NCI-H2029 (cell line): Measurements from ENCODE around the gene CEBPB.
"Not testable (repeated sequence)": the region's sequence is repeated elsewhere in the genome, so short reads cannot be mapped to it uniquely, and the experiment has no call there.

Source experiments
- DNase-seq: peaks from one replicate; lab custom pipeline; 2025; lab: John Stamatoyannopoulos, UW

Gene CEBPB

DNA sequence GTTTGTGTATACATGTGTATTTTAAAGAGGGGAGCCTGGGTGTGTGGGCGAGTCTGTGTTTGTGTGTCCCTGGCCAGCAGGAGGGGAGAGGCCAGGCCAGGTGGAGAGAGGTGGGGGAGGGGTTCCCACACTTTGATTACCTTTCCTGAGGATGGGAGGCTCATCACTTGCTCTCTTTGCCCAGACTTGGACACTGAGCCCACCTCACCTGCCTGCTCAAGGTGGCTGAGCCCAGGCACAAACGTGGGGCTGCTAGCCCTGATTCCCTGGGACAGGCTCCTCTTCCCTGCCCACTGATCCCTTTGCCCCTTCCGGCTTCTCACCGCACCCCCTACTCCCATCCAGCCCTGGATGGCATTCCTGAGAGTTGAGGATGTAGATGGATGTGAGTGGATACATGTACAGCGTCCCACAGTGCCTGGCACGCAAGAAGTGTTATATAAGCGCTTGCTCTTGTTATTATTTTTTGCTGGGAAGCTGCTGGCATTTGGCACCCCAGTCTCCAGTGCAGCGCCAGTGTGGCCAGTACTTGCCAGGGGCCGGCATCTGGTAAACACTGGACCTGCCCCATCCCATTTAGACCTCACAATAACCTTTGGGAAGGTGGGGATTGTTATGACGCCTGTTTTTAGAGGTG lies 2.7 kb downstream of the CEBPB start:
- DNase-seq: no peak

DNA sequence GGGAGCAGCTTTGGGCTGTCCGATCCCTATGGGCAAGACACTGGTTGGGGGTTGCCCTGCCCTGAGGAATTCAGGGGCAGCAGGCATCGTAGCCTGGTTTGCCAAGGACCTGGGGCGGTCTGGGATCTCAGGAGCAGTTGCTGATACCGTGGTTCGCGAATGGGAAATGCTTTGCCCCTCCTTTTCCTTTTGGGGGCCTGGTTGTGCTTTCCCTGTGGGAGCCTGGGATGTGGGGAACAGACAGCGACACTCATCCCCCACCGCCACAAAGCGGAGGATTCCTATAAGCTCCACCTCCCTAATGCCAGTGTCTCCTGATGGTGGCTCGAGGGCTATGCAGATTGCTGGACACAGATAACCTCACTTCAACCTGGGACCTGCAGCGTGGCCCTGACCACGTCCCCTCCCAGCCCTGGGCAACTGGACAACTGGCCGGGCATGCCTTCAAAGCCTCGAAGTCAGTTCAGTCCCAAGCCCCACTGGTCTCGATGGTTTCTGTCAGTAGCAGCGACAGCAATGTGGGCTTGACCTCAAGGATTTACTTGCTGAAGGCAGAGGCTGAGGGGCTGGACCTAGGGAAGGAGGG lies 3.3 kb downstream of the CEBPB start:
- no peak for DNase-seq

DNA sequence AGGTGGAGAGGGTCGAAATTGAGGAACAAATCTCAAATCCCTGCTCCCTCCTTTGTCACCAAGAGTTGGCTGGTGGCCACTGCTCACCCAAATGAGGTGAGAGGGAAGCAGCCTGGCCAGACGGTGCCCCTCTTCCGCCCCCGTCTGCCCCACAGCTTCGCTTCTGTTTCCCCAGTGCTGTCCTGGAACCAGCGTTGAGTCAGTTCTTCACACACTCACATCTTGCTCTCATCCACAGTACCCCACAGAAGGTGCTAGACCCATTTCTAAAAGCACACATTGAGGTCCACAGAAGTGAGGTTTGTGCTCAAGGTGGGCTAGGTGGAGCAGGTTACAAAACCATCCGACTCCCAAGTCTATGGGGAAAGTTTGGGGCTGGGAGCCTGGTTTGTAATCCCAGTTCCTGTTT lies 3.8 kb downstream of the CEBPB start:
- no peak for DNase-seq

DNA sequence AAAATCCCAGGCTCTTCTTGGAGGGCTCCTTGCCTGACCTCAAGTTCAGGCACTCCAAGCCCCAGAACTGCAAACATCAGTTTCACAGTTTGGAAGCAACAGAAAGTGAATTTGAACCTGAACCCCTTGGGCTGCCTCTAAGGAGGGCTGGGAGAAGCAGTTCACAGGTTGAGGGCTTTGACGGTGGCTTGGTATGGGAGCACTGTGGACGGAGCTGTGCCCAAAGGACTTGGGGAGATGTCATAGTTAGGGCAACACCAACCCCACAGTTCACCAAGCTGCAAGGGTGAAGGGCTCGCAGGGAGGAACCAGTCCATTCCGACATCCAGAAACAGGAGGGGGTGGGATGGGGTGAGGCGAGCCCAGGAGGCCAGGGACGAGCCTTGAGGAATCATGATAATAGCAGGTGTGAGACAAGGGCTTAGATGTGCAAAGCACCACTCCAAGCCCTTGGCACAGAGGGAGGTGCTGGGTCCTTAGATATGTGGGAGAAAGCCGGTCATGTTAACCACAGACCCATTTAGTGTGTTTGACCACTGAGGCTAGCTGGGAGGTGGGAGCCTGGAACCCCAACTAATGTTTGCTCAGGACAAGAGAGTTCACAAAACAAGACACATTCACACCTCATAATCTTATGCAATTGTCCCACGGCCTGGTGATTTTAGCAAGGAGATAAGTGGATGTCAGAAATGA lies 4.3 kb downstream of the CEBPB start:
- DNase-seq: no peak

DNA sequence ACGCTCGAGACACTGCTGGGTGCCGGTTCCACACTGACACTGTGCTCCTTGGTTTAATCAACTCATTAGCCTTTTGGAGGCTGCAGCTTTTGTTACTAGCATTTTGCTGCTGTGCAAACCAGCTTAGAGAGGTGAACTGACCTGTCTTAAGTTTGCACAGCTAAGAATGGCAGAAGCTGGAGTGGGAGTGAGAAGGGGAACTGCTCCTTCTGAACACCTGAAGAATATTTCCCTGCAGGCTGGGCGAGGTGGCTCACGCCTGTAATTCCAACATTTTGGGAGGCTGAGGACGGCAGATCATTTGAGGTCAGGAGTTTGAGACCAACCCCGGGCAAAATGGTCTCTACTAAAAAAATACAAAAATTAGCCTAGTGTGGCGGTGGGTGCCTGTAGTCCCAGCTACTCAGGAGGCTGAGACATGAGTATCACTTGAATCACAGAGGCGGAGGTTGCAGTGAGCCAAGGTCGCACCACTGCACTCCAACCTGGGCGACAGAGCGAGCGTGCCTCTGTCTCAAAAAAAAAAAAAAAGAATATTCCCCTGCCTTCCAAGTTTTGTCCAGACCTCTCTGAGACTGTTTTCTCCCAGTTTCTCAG lies 5.0 kb downstream of the CEBPB start:
- DNase-seq: no peak

DNA sequence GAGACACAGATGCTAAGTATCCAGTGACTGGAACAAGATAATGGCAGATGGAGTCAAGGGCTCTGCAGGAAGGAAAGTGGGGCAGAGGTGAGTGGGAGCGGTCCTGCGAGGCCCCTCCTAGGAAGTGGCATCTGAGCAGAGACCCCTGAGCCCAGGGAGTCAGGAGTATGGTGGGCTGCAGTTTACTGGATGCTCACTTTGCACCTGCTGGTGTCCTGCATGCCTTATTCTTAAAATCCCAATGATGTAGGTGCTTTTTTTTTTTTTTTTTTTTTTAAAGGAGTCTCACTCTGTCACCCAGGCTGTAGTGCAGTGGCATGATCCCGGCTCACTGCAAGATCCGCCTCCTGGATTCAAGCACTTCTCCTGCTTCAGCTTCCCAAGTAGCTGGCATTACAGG lies 5.6 kb downstream of the CEBPB start:
- DNase-seq: no peak

DNA sequence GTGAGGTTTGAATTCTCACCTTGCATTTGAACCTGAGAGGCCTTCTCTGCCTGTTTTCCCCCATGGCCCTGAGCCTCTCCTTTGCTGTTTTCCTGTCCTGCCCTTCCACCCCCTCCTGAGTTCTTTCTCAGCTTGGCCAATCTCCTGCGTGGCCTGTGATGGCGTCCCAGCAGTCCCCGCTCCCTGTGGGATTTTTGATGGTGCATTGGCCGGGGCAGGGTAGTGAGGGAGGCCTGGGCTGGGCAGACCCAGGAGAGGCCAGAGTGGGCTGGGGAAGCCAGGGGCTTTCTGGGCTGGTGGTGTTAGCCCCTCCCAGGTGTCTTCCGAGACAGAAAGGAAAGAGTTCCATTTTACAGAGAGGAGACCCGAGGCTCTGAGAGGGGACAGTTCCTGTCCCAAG lies 6.3 kb downstream of the CEBPB start:
- DNase-seq: no peak

DNA sequence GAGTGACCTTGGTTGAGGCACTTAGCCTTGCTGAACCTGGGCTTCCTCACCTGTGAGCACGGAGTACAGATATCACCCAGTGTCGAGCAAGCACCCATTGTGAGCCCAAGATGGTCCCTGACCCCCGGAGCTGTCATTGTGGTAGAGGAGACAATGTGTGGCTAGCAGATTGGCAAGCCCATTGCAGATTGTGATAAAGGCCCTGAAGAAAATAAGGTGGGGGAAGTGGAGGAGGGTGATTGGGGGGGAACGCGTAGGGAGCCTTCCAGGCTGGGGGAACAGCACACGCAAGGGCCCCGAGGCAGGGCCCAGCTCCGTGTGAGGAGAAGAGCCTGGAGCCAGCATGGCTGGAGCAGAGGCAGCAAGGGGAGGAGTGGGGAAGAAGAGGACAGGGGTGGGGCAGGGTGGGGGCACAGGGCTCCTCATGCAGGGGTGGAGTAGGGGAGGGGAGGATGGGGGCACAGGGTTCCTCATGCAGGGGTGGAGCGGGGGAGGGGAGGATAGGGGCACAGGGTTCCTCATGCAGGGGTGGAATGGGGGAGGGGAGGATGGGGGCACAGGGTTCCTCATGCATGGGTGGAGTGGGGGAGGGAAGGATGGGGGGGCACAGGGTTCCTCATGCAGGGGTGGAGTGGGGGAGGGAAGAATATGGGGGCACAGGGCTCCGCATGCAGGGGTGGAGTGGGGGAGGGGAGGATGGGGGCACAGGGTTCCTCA lies 7.0 kb downstream of the CEBPB start:
- no peak for DNase-seq

DNA sequence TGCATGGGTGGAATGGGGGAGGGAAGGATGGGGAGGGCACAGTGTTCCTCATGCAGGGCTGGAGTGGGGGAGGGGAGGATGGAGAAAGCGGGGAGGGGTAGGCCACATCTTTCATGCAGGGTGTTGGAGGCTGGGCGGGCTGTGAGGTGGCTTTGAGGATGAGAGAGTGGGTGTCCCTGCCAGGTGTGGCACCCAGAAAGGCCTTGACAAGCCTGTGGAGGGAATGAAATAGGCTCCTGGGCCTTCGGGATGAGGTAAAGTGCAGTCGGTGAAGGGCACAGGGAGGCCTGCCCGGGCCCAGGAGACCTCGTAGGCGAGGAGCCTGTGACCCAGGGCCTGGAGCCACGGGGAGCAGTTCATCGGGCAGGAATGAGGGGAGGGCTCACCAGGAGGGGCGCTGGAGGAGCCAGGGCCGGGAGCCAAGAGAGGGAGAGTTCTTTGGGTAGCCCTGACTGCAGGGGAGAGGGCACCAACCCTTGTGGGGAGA lies 7.6 kb downstream of the CEBPB start:
- DNase-seq: no peak

DNA sequence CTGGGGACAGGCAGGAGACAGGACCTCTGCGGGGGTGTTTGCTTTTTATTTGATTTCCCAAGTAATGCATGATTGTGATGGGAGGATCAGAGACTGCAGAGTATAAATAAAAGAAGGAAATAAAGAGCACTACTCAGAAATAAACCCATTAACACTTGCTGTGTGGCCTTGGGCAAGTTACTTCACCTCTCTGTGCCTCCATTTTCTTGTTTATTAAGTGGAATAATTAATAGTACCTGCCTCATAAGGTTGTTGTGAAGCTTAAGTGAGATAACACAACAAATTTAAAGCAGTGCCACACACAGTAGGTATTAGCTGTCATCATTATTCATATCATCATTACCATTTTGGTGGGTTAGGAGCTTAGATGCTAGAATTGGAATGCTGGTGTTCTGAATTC lies 8.1 kb downstream of the CEBPB start:
- no peak for DNase-seq

DNA sequence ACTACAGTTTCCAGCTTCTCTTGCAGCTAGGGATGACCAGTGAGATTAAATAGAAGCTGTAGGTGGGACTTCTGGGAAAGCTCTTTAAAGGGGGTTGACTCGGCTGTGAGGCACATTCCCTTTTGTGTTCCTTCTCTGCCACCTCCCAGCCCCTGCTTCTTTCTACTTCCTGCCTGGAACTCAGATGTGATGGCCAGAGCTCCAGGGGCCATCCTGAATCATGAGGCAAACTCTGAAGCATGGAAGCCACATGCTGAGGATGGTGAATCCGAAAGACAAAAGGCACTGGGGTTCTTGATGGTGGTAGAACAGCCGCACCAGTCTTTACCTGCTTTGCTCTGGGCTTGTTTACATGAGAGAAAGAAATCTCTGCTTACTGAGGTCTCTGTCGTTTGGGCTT lies 9.1 kb downstream of the CEBPB start:
- no peak for DNase-seq

DNA sequence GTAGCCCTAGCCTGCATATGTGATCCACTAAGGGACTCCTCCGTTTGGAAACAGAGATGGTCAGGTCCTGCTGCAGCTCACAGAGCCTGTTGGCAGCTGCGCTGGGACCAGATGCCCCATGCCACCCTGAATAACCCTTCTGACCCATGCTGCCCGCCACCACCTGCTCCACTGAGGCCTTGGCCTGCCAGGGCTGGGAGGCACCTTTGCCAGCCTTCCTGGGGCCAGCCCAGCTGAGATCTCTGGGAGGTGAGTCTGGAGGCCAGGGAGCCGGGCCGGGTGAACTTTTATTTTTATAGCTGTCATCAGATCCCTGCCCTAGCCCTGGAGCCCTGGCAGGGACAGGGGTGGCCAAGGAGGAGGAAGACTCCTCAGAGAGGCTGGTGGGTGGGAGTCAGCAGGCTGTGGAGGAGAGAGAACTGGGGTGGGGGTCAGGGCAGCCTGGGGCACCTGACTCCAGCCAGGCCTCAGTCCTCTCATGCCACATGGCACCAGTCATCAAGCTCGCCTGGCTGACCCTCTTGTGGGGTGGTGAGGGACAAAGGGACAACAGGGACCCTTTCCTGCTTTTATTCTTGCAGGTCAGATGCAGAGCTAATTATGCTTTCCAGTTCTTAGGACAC lies 10.0 kb downstream of the CEBPB start:
- DNase-seq: no peak

DNA sequence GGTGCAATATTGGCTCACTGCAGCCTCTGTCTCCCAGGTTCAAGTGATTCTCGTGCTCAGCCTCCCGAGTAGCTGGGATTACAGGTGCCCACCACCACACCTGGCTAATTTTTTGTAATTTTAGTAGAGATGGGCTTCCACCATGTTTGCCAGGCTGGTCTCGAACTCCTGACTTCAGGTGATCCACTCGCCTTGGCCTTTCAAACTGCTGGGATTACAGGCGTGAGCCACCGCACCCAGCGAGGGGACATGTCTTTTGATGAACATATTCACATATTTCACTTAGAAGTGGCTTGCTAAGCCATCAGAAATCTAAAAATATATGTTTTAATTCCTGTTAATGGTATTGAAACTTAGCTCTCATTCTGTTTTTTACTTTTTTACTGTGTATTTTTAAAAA lies 11.1 kb downstream of the CEBPB start:
- DNase-seq: not testable (repeated sequence)

DNA sequence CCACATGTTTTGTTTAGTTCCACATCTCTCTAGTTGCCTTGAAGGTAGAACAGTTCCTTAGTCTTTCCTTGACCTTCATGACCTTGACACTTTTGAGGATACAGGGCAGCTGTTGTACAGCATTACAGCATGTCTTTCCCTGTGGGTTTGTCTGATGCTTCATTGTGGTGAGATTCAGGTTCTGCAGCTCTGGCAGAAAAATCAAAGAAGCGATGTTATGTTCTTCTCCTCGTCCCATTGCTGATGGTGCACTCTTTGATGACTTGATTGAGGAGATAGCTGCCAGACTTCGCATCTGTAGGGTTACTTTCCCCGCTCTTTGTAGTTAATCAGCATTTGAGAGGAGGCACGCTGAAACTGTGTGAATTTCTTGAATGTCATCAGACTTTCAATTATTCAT lies 12.0 kb downstream of the CEBPB start:
- DNase-seq: no peak

DNA sequence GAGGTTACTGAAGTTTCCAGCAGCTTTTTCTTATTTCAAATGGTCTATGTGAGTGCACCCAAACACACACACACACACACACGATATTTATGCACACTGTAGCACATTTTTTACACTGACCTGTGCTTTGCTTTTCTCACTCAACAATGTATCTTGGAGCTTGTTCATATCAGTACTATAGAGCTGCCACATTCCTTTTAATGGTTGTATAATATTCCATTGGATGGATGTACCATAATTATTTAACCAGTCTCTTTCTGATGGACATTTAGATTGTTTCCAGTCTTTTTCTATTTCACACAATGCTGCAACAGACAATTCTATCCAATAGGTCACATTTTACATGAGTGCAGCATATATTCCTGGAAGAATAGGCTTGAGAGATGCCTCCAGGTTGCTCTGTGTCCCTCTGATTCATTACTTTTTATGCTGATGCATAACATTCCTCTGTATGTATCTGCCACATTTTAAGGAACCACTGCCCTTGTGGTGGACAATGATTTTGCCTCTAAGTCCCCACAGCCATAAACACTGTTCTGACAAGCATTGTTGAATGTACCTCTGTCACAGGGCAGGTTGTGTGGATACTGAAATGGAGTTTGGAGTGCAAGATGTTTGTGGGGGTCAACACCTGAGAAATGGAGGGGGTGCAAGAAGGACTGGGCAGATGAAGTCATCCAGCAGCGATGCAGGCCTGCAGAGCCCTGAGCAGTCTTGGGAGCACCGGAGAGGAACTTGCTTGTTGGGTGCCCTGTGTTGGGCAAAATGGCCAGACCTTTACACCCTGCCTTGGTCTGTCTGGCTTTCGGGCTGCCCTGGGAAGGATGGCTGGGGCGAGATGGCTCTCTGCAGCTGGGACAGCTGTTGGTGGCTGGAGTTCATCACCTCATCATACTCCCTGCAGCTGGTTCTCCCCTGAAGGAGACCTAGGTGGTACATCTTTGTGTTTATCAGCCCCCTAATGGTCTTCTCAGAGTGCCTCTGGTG lies 13.6 kb downstream of the CEBPB start:
- DNase-seq: no peak

DNA sequence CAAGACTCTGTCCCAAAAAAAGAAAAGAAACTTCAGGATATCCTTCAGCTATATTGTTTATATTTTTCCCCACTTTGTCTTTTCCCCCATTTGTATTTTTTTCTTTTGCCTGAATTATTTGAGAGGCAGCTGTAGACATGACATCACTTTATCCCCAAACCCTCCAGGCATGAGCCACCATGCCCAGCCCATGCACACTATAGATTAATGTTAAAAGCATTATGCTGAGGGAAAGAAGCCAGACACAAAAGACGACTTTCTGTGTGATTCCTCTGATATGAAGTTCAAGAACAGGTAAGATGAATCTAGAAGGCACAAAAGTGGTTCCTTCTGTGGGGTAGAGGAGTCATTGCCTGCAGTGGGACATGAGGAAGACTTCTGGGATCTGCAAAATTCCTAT lies 16.4 kb downstream of the CEBPB start:
- DNase-seq: no peak

DNA sequence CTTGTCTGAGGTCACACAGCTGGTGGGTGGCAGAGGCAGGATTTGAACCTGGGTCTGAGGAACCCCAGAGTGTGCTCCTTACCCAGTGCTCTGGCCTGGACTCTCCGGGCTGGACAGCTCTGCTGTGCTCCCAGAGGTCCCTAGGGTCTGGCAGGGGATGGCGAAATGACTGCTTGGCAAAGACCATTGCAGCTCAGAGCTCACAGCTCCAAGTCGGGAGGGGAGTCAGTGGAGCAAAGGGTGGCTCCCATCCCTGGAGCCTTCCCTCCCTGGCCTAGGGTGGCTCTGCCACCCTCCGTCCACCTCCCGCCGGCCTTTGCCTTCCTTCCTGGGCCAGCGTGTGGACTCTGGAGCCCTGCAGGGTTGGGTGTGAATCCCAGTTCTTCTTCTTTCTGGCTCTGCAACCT lies 17.5 kb downstream of the CEBPB start:
- no peak for DNase-seq

DNA sequence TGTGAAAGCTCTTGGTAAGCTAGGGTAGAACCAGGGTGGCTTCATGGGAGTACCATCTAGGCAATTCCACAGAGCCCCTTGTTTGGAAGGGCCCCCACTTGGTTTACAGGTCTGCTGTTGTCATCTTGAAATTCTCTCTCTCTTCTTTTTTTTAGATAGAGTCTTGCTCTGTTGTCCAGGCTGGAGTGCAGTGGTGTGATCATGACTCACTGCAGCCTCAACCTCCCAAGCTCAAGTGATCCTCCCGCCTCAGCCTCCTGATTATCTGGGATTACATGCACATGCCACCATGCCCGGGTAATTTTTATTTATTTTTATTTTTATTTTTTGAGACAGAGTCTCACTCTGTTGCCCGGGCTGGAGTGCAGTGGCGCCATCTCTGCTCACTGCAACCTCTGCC lies 18.2 kb downstream of the CEBPB start:
- DNase-seq: not testable (repeated sequence)

DNA sequence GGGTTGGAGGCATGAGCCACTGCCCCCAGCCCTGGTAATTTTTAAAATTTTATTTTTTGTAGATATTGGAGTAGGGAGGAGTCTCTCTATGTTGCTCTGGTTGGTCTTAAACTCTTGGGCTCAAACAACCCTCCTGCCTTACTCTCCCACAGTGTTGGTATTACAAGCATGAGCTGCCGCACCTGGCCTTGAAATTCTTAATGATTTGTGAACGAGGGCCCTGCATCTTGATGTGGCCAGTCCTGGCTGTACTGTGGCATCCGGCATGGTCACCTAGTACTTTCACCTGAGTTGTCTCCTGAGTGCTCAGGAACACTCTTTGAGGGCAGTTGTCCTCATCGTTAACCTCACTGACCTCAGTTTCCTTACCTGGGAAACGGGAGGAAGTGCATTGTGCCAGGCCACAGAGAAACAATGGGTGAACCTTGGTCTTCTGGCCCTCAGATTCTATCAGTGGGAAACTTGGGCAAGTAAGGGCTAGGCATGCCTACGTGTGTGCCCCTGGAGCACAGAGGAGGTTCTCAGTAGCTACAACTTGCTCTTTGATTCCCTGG lies 19.5 kb downstream of the CEBPB start:
- DNase-seq: no peak

DNA sequence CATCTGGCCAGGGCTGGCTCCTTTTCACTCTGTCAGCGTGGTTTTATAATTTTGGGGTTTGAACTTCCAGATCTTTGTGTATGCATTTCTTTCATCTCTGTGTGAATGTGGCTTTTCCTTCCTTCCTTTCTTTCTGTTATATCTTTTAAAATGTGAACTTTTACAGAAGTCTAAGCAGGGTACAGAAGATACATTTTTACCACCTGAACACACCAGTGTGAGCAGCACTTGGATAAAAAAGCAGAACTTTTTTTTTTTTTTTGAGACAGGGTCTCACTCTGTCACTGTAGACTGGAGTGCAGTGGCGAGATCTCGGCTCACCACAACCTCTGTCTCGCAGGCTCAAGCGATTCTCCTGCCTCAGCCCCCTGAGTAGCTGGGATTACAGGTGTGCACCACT lies 20.5 kb downstream of the CEBPB start:
- no peak for DNase-seq
